Hepatocyte (in vitro differentiated cells): ENCODE results near the gene SSBP1. TPM values are rescaled to one million over a fixed set of nuclear protein-coding genes. Genes with fewer than 3 reads are reported as not detected.
"Not testable (repeated sequence)": the region's sequence is repeated elsewhere in the genome, so short reads cannot be mapped to it uniquely, and the experiment has no call there.

Source experiments
- DNase-seq: peaks from one replicate; pipeline ENCODE4 v3.0.0-alpha.2; 2016; ENCODE audit warnings: low spot score
- H2AFZ ChIP-seq: fragments of 200-600 bp; sonication (generic); 2 replicates; pipeline ENCODE4 v1.6.0; 2016; ENCODE audit warnings: antibody characterized with exemption, mild to moderate bottlenecking
- H3K27ac ChIP-seq: fragments of 200-600 bp; sonication (generic); 2 replicates; pipeline ENCODE4 v1.5.1; 2016; ENCODE audit warnings: mild to moderate bottlenecking
- H3K27me3 ChIP-seq: fragments of 200-600 bp; sonication (generic); 2 replicates; pipeline ENCODE4 v1.6.1; 2016
- H3K36me3 ChIP-seq: fragments of 200-600 bp; sonication (generic); replicated peaks from 2 replicates; pipeline ENCODE4 v1.5.1; 2016; ENCODE audit warnings: low read depth; ENCODE audit not compliant: insufficient read depth
- H3K4me1 ChIP-seq: fragments of 200-600 bp; sonication (generic); 2 replicates; pipeline ENCODE4 v1.5.1; 2016; ENCODE audit warnings: mild to moderate bottlenecking, moderate library complexity; ENCODE audit not compliant: insufficient read depth
- H3K4me2 ChIP-seq: fragments of 200-600 bp; sonication (generic); 2 replicates; pipeline ENCODE4 v1.6.0; 2016
- H3K4me3 ChIP-seq: fragments of 200-600 bp; sonication (generic); 2 replicates; pipeline ENCODE4 v1.5.1; 2016; ENCODE audit warnings: mild to moderate bottlenecking
- H3K79me2 ChIP-seq: fragments of 200-600 bp; sonication (generic); 2 replicates; pipeline ENCODE4 v1.6.0; 2017; ENCODE audit warnings: mild to moderate bottlenecking
- H3K9me2 ChIP-seq: fragments of 200-600 bp; sonication (generic); replicated peaks from 2 replicates; pipeline ENCODE4 v1.6.0; 2017; ENCODE audit warnings: mild to moderate bottlenecking; ENCODE audit not compliant: insufficient read depth
- H3K9me3 ChIP-seq: fragments of 200-600 bp; sonication (generic); 2 replicates; pipeline ENCODE4 v1.5.1; 2016; ENCODE audit warnings: low read depth, mild to moderate bottlenecking
- H4K20me1 ChIP-seq: fragments of 200-600 bp; sonication (generic); 2 replicates; pipeline ENCODE4 v1.6.0; 2016; ENCODE audit warnings: mild to moderate bottlenecking; ENCODE audit not compliant: insufficient read depth, poor library complexity, severe bottlenecking
- EZH2 ChIP-seq: fragments of 200-600 bp; sonication (generic); IDR thresholded peaks from 2 replicates; pipeline ENCODE4 v1.6.1; 2016; ENCODE audit warnings: antibody characterized with exemption, mild to moderate bottlenecking, borderline replicate concordance
- EZH2phosphoT487 ChIP-seq: fragments of 200-600 bp; sonication (generic); IDR thresholded peaks from one replicate; pipeline ENCODE4 v1.6.1; 2018; ENCODE audit warnings: antibody characterized with exemption, mild to moderate bottlenecking, low read depth, moderate library complexity; ENCODE audit not compliant: unreplicated experiment, severe bottlenecking
- WGBS: methylation state at CpG from one replicate; pipeline ENCODE4 v1.1.6; 2016; ENCODE audit warnings: low lambda C conversion rate; ENCODE audit errors: missing lambda C conversion rate; 5-methylcytosine and 5-hydroxymethylcytosine counted together
- polyA plus RNA-seq: library from polyadenylated mRNA; unstranded; fragments of >200 nt; fragmentation: Nextera tagmentation; extraction: Ambion mirVana; gene quantifications from 2 replicates; pipeline ENCODE4 v1.2.1, GENCODE V29; 2016
- total RNA-seq: library from RNA; depleted of rRNA; stranded (reverse); fragments of >200 nt; gene quantifications from 2 replicates; pipeline ENCODE4 v1.2.3, GENCODE V29; 2014
- TF ChIP-seq, protein P1 (sequence below): fragments of 200-600 bp; sonication (generic); IDR thresholded peaks from 2 replicates; pipeline ENCODE4 v1.5.1; 2016; ENCODE audit warnings: antibody characterized with exemption, mild to moderate bottlenecking; ENCODE audit not compliant: poor library complexity

SSBP1 gene
- total and polyA plus RNA-seq, 2 experiments from 2014 or later, result 186 to 212 TPM

DNA sequence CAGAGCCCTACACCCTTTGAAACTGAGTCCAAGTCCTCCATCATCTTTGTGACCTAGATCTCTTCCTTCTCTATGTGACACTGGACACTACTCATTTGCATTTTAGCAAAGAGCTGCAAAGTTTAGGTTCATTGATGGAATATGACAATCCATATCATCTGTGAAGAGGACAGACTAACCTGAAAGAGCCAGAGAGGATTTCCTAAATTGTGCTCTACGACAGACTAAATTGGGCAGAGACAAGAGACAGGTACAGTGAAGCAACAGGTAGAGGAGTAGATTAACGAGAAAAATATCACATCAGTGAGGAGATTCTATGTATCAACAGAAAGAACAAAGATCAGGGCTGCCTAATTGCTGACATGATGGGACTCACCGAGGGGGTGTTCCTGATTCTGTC is 25.6 kb downstream of the SSBP1 start, which contains the start of gene TAS2R3:
Gene TAS2R3 (plus strand): TSS at position 301 of the 400 bp plus-strand sequence. CDS start 62 bp downstream, at position 363.
- H3K27ac ChIP-seq, result no peak within 1 kb of the TSS
- H2AFZ ChIP-seq, result no peak within 1 kb of the TSS
- H3K36me3 ChIP-seq, result no peaks in the 10 kb centered on the region
- no peak within 1 kb of the TSS for H3K4me3 ChIP-seq
- 99% methylated on average over 3 of the region's 3 CpGs for WGBS
- H4K20me1 ChIP-seq, result no peaks in the 10 kb centered on the region
- H3K4me1 ChIP-seq, result no peaks in the 10 kb centered on the region
- no peaks in the 10 kb centered on the region for H3K9me2 ChIP-seq
- no peak within 1 kb of the TSS for H3K4me2 ChIP-seq
- TF ChIP-seq EZH2phosphoT487 (no peak), EZH2 (no peak)
- TF ChIP-seq, protein P1, sequence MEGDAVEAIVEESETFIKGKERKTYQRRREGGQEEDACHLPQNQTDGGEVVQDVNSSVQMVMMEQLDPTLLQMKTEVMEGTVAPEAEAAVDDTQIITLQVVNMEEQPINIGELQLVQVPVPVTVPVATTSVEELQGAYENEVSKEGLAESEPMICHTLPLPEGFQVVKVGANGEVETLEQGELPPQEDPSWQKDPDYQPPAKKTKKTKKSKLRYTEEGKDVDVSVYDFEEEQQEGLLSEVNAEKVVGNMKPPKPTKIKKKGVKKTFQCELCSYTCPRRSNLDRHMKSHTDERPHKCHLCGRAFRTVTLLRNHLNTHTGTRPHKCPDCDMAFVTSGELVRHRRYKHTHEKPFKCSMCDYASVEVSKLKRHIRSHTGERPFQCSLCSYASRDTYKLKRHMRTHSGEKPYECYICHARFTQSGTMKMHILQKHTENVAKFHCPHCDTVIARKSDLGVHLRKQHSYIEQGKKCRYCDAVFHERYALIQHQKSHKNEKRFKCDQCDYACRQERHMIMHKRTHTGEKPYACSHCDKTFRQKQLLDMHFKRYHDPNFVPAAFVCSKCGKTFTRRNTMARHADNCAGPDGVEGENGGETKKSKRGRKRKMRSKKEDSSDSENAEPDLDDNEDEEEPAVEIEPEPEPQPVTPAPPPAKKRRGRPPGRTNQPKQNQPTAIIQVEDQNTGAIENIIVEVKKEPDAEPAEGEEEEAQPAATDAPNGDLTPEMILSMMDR, result no peak
- no peaks in the 10 kb centered on the region for H3K79me2 ChIP-seq
- no peaks in the 10 kb centered on the region for H3K27me3 ChIP-seq
- H3K9me3 ChIP-seq, result no peaks in the 10 kb centered on the region
- DNase-seq, result no peak

DNA sequence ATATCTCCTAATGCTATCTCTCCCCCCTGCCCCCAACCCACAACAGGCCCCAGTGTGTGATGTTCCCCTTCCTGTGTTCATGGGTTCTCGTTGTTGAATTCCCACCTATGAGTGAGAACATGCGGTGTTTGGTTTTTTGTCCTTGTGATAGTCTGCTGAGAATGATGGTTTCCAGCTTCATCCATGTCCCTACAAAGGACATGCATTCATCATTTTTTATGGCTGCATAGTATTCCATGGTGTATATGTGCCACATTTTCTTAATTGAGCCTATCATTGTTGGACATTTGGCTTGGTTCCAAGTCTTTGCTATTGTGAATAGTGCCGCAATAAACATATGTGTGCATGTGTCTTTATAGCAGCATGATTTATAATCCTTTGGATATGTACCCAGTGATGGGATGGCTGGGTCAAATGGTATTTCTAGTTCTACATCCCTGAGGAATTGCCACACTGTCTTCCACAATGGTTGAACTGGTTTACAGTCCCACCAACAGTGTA is 32.0 kb downstream of the SSBP1 start:
- H2AFZ ChIP-seq, H3K9me3 ChIP-seq, H3K27ac ChIP-seq, H3K79me2 ChIP-seq, H3K4me1 ChIP-seq, H3K4me3 ChIP-seq, H3K4me2 ChIP-seq, H3K36me3 ChIP-seq, H3K27me3 ChIP-seq, H4K20me1 ChIP-seq, DNase-seq, H3K9me2 ChIP-seq: not testable (repeated sequence)
- 93% methylated on average over 3 of the region's 3 CpGs for WGBS

GRCh38 chr7:141776374-141776773 is 38.2 kb downstream of the SSBP1 start, which contains the start of gene TAS2R4:
TAS2R4 (plus strand) TSS chr7:141776674; CDS start chr7:141778489, 1,815 bp downstream.
- TF ChIP-seq, protein P1, result no peak
- TF ChIP-seq EZH2phosphoT487 (no peak), EZH2 (no peak)
- WGBS, result 97% methylated on average over 1 of the region's 1 CpG
- no peaks in the 10 kb centered on the region for H3K9me2 ChIP-seq

GRCh38 chr7:141785706-141786552 is 47.8 kb downstream of the SSBP1 start:
- WGBS, result 74% methylated on average over 13 of the region's 13 CpGs

More at GRCh38 chr7:141776374-141776773, 38.2 kb downstream of the SSBP1 start, which contains the start of gene TAS2R4:
- no peak for DNase-seq
- Histone ChIP-seq H3K27me3 (no peaks in the 10 kb centered on the region), H3K27ac (no peak within 1 kb of the TSS), H3K4me1 (no peaks in the 10 kb centered on the region), H3K36me3 (no peaks in the 10 kb centered on the region), H3K4me3 (no peak within 1 kb of the TSS), H4K20me1 (no peaks in the 10 kb centered on the region), H3K9me3 (no peaks in the 10 kb centered on the region), H3K4me2 (no peak within 1 kb of the TSS), H3K79me2 (no peaks in the 10 kb centered on the region), H2AFZ (no peak within 1 kb of the TSS)

More at GRCh38 chr7:141785706-141786552, 47.8 kb downstream of the SSBP1 start:
- Histone ChIP-seq H3K36me3 (no peaks in the 10 kb centered on the region), H2AFZ (no peak overlapping the region), H3K9me3 (no peaks in the 10 kb centered on the region), H3K27me3 (no peaks in the 10 kb centered on the region), H3K4me3 (no peak overlapping the region), H3K9me2 (no peaks in the 10 kb centered on the region), H3K4me1 (no peaks in the 10 kb centered on the region), H3K27ac (no peak overlapping the region), H4K20me1 (no peaks in the 10 kb centered on the region), H3K4me2 (no peak overlapping the region), H3K79me2 (no peaks in the 10 kb centered on the region)
- peak; percentile 55 for DNase-seq
- TF ChIP-seq, protein P1, result peak; percentile 75
- TF ChIP-seq EZH2, result no peak
